T-helper 1 cell treated with Interleukin-12 subunit alpha and Interleukin-12 subunit beta and Interleukin-4 antibody, amounts not matched to agents 30 μg/mL and 1 μg/mL, for 36 hours (primary cell): ENCODE results near the gene PTGFRN.

Source experiments
- H3K27ac Mint-ChIP-seq: one replicate; pipeline ENCODE4 v1.8.0; 2021; ENCODE audit warnings: mild to moderate bottlenecking, mixed read lengths
- H3K27me3 Mint-ChIP-seq: one replicate; pipeline ENCODE4 v1.8.0; 2021; ENCODE audit warnings: low read depth, mixed read lengths
- H3K36me3 Mint-ChIP-seq: one replicate; pipeline ENCODE4 v1.8.0; 2021; ENCODE audit warnings: low read depth, mixed read lengths
- H3K4me1 Mint-ChIP-seq: one replicate; pipeline ENCODE4 v1.8.0; 2021; ENCODE audit warnings: low read depth, mixed read lengths
- H3K4me3 Mint-ChIP-seq: one replicate; pipeline ENCODE4 v1.8.0; 2021; ENCODE audit warnings: mild to moderate bottlenecking, moderate library complexity, mixed read lengths
- H3K9me3 Mint-ChIP-seq: one replicate; pipeline ENCODE4 v1.8.0; 2021; ENCODE audit warnings: mixed read lengths

Gene PTGFRN

GRCh38 chr1:116902723-116903383 lies 6.9 kb upstream of the PTGFRN start:
- Mint-ChIP-seq H3K36me3 (peaks cover 3% of the 10 kb centered on the region), H3K4me3 (no peak overlapping the region), H3K27ac (no peak overlapping the region), H3K4me1 (peaks cover 3% of the 10 kb centered on the region), H3K27me3 (peaks cover 21% of the 10 kb centered on the region), H3K9me3 (peaks cover 12% of the 10 kb centered on the region)

GRCh38 chr1:116904791-116905320 lies 4.9 kb upstream of the PTGFRN start:
- no peak overlapping the region for H3K27ac Mint-ChIP-seq
- H3K4me3 Mint-ChIP-seq = no peak overlapping the region
- H3K9me3 Mint-ChIP-seq = peaks cover 1% of the 10 kb centered on the region
- peaks cover 3% of the 10 kb centered on the region for H3K4me1 Mint-ChIP-seq
- H3K27me3 Mint-ChIP-seq = peaks cover 12% of the 10 kb centered on the region
- H3K36me3 Mint-ChIP-seq = no peaks in the 10 kb centered on the region

- Mint-ChIP-seq H3K27me3 (peaks cover 9% of the 10 kb centered on the region), H3K4me3 (no peak overlapping the region), H3K36me3 (no peaks in the 10 kb centered on the region), H3K9me3 (no peaks in the 10 kb centered on the region), H3K27ac (no peak overlapping the region), H3K4me1 (peaks cover under 1% of the 10 kb centered on the region)
Observed at GRCh38 chr1:116906812-116907211, 2.9 kb upstream of the PTGFRN start.

GRCh38 chr1:116907351-116907750 lies 2.4 kb upstream of the PTGFRN start:
- no peaks in the 10 kb centered on the region for H3K36me3 Mint-ChIP-seq
- H3K27ac Mint-ChIP-seq = no peak overlapping the region
- H3K4me1 Mint-ChIP-seq = no peaks in the 10 kb centered on the region
- H3K4me3 Mint-ChIP-seq = no peak overlapping the region
- H3K9me3 Mint-ChIP-seq = no peaks in the 10 kb centered on the region
- peaks cover 7% of the 10 kb centered on the region for H3K27me3 Mint-ChIP-seq

- peak overlapping the region; percentile 46 for H3K4me3 Mint-ChIP-seq
- H3K27me3 Mint-ChIP-seq = peaks cover 7% of the 10 kb centered on the region
- no peaks in the 10 kb centered on the region for H3K9me3 Mint-ChIP-seq
- no peaks in the 10 kb centered on the region for H3K36me3 Mint-ChIP-seq
- no peak overlapping the region for H3K27ac Mint-ChIP-seq
- H3K4me1 Mint-ChIP-seq = no peaks in the 10 kb centered on the region
Observed at GRCh38 chr1:116908266-116908665, 1.4 kb upstream of the PTGFRN start.

GRCh38 chr1:116908820-116909511 lies 750 bp upstream of the PTGFRN start:
- Mint-ChIP-seq H3K36me3 (no peaks in the 10 kb centered on the region), H3K4me1 (no peaks in the 10 kb centered on the region), H3K9me3 (no peaks in the 10 kb centered on the region), H3K27me3 (peaks cover 7% of the 10 kb centered on the region), H3K4me3 (peak overlapping the region; percentile 84), H3K27ac (peak overlapping the region; percentile 75)

- Mint-ChIP-seq H3K36me3 (no peaks in the 10 kb centered on the region), H3K4me1 (peaks cover 8% of the 10 kb centered on the region), H3K9me3 (no peaks in the 10 kb centered on the region), H3K27me3 (peaks cover 7% of the 10 kb centered on the region), H3K4me3 (no peak overlapping the region), H3K27ac (no peak overlapping the region)
Observed at GRCh38 chr1:116910379-116911187, 867 bp downstream of the PTGFRN start.

GRCh38 chr1:116911188-116911553 lies 1.5 kb downstream of the PTGFRN start:
- Mint-ChIP-seq H3K36me3 (no peaks in the 10 kb centered on the region), H3K4me1 (peaks cover 8% of the 10 kb centered on the region), H3K9me3 (no peaks in the 10 kb centered on the region), H3K4me3 (no peak overlapping the region), H3K27me3 (peaks cover 7% of the 10 kb centered on the region), H3K27ac (no peak overlapping the region)

- no peaks in the 10 kb centered on the region for H3K36me3 Mint-ChIP-seq
- H3K4me1 Mint-ChIP-seq = peaks cover 8% of the 10 kb centered on the region
- H3K27me3 Mint-ChIP-seq = peaks cover 7% of the 10 kb centered on the region
- H3K9me3 Mint-ChIP-seq = no peaks in the 10 kb centered on the region
- no peak overlapping the region for H3K4me3 Mint-ChIP-seq
- no peak overlapping the region for H3K27ac Mint-ChIP-seq
Observed at GRCh38 chr1:116911779-116912469, 2.2 kb downstream of the PTGFRN start.

- H3K36me3 Mint-ChIP-seq = no peaks in the 10 kb centered on the region
- no peak overlapping the region for H3K4me3 Mint-ChIP-seq
- H3K9me3 Mint-ChIP-seq = no peaks in the 10 kb centered on the region
Observed at GRCh38 chr1:116912846-116913245, 3.1 kb downstream of the PTGFRN start.

GRCh38 chr1:116913941-116914340 lies 4.2 kb downstream of the PTGFRN start:
- Mint-ChIP-seq H3K4me3 (no peak overlapping the region), H3K27me3 (no peaks in the 10 kb centered on the region), H3K4me1 (peaks cover 8% of the 10 kb centered on the region), H3K27ac (no peak overlapping the region), H3K9me3 (no peaks in the 10 kb centered on the region), H3K36me3 (no peaks in the 10 kb centered on the region)

More at GRCh38 chr1:116912846-116913245, 3.1 kb downstream of the PTGFRN start:
- Mint-ChIP-seq H3K4me1 (peaks cover 8% of the 10 kb centered on the region), H3K27me3 (peaks cover 1% of the 10 kb centered on the region), H3K27ac (no peak overlapping the region)

GRCh38 chr1:116914667-116915066 lies 5.0 kb downstream of the PTGFRN start:
- Mint-ChIP-seq H3K4me1 (peaks cover 8% of the 10 kb centered on the region), H3K9me3 (no peaks in the 10 kb centered on the region), H3K36me3 (no peaks in the 10 kb centered on the region), H3K4me3 (no peak overlapping the region), H3K27me3 (no peaks in the 10 kb centered on the region), H3K27ac (no peak overlapping the region)

GRCh38 chr1:116915086-116915661 lies 5.5 kb downstream of the PTGFRN start:
- H3K27ac Mint-ChIP-seq = no peak overlapping the region
- no peaks in the 10 kb centered on the region for H3K27me3 Mint-ChIP-seq
- H3K4me1 Mint-ChIP-seq = peaks cover 12% of the 10 kb centered on the region
- no peaks in the 10 kb centered on the region for H3K36me3 Mint-ChIP-seq
- no peak overlapping the region for H3K4me3 Mint-ChIP-seq
- H3K9me3 Mint-ChIP-seq = no peaks in the 10 kb centered on the region

- Mint-ChIP-seq H3K36me3 (no peaks in the 10 kb centered on the region), H3K4me1 (peaks cover 12% of the 10 kb centered on the region), H3K27ac (no peak overlapping the region), H3K27me3 (no peaks in the 10 kb centered on the region), H3K4me3 (no peak overlapping the region), H3K9me3 (no peaks in the 10 kb centered on the region)
Observed at GRCh38 chr1:116916002-116916401, 6.3 kb downstream of the PTGFRN start.
